Measurements from ENCODE around the gene OR52I1.

The OR52I1 gene

GRCh38 chr11:4611986-4612385, 18.1 kb downstream of the OR52I1 start:
- no peak for DNase-seq (ENCODE audit: low read depth)

- no peak for DNase-seq (ENCODE audit: low read depth)
Measured at GRCh38 chr11:4615856-4616444, 22.1 kb downstream of the OR52I1 start.

- no peak for DNase-seq (ENCODE audit: low read depth)
Measured at GRCh38 chr11:4619514-4619913, 25.7 kb downstream of the OR52I1 start.

GRCh38 chr11:4626207-4627099, 32.6 kb downstream of the OR52I1 start:
- peak; percentile 27 for DNase-seq (ENCODE audit: low read depth)

GRCh38 chr11:4636136-4636535, 42.3 kb downstream of the OR52I1 start:
- DNase-seq (ENCODE audit: low read depth): no peak

GRCh38 chr11:4636962-4637661, 43.3 kb downstream of the OR52I1 start, which contains the start of gene OR51D1:
Gene OR51D1, plus strand, starts transcription at chr11:4637477. Its CDS starts 2,314 bp downstream, at chr11:4639791.
- DNase-seq (ENCODE audit: low read depth): no peak

GRCh38 chr11:4637662-4638047, 43.8 kb downstream of the OR52I1 start:
- no peak for DNase-seq (ENCODE audit: low read depth)

- no peak for DNase-seq (ENCODE audit: low read depth)
Measured at GRCh38 chr11:4639931-4640330, 46.1 kb downstream of the OR52I1 start.

- no peak for DNase-seq (ENCODE audit: low read depth)
Measured at GRCh38 chr11:4641501-4641900, 47.7 kb downstream of the OR52I1 start.

- no peak for DNase-seq (ENCODE audit: low read depth)
Measured at GRCh38 chr11:4642043-4642442, 48.2 kb downstream of the OR52I1 start.

GRCh38 chr11:4643076-4643475, 49.2 kb downstream of the OR52I1 start:
- DNase-seq (ENCODE audit: low read depth): no peak

- no peak for DNase-seq (ENCODE audit: low read depth)
Measured at GRCh38 chr11:4643682-4644081, 49.8 kb downstream of the OR52I1 start, which contains the start of gene OR51E1. Gene OR51E1, plus strand, starts transcription at chr11:4643982. Its CDS starts 8,545 bp downstream, at chr11:4652527.

GRCh38 chr11:4644233-4644632, 50.4 kb downstream of the OR52I1 start:
- no peak for DNase-seq (ENCODE audit: low read depth)
